Heart left ventricle (tissue), 13 donors: Measurements from ENCODE around the gene MIER2.

Experiments
- POLR2A ChIP-seq, 2 donors: fragments of 450-650 bp; IDR thresholded peaks; one replicate each; pipeline ENCODE4 v1.6.1; 2017; ENCODE audit warnings: antibody characterized with exemption in 2 of 2, mild to moderate bottlenecking in 2 of 2, moderate library complexity in 2 of 2
- TF ChIP-seq, protein P1 (sequence below), 12 donors: fragments of 200-600 bp; sonication (generic) in 4 of 12; IDR thresholded peaks; one replicate each; pipeline versions ENCODE4 v1.5.0 to v1.8.0; 2018 to 2022; ENCODE audit warnings: antibody characterized with exemption in 12 of 12, mild to moderate bottlenecking in 5 of 12
- donor health status: ischemic (EF 13 %, LVEDD 7.1; RV severe dilation, severe dysfunction).
- donor health status: DM: no; HTN: yes; CAD: no.
- donor health status: DM: no; HTN: no; CAD: no.
- donor health status: ischemic (EF 25% LVEDD 6.9; RV normal size, moderate dysfunction).
- donor health status: ischemic (EF 25% LVEDD 5.7; RV mildly dilated, moderate dysfunction).
- donor health status: ischemic (EF 35%, LVEDD 5.7; RV mildly dilated, moderate dysfunction).
- donor health status: nonischemic (EF 11% LVEDD 7.7; RV severe dilation, severe dysfunction).
- donor health status: DM: yes; HTN: yes; CAD: no.
- donor health status: PGD.
- donor health status: ischemic (EF 29% LVEDD 5.4; RV normal size, mild dysfunction).
- donor health status: nonischemic (EF 23%, LVEDD 6.1; RV moderate dilation, normal function).

DNA sequence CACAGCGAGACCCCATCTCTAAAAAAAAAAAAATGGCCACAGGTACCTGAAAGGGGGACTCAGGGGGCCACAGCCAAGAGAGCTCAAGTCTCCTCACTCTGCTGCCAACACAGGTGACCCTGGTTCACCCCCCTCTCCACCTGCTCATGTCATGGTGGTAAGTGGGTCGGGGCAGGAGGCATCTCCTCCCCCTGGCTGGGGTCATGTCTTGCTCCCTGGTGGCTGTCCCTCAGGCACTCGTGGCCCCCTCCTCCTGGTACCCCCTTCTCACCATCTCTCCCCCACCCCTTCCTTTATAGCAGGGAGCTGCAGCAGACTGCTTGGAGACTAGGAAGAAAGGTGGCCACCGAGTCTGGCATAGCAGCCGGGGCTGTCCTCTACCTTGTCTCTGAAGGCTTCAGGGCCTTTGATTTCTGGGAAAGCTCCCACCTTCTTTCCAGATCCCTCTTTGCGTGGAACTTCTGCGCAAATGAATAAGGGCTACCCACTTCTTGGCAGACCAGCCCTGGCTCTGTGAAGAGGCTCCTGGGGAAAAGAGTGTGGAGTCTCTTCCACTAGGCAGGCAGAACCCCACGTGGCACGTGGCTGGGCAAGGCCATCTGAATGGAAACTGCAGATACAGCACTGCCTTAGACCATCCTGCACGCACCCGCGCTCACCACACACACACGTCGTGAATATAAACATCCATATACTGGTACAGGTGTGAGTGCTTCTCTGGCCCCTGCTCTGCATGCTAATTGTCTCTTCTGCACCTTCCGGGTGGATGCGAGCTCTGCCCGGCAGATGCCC, 20.1 kb upstream of the MIER2 start:
- TF ChIP-seq POLR2A (IDR thresholded peaks at IDR 0.05): no peak
- TF ChIP-seq, protein P1, sequence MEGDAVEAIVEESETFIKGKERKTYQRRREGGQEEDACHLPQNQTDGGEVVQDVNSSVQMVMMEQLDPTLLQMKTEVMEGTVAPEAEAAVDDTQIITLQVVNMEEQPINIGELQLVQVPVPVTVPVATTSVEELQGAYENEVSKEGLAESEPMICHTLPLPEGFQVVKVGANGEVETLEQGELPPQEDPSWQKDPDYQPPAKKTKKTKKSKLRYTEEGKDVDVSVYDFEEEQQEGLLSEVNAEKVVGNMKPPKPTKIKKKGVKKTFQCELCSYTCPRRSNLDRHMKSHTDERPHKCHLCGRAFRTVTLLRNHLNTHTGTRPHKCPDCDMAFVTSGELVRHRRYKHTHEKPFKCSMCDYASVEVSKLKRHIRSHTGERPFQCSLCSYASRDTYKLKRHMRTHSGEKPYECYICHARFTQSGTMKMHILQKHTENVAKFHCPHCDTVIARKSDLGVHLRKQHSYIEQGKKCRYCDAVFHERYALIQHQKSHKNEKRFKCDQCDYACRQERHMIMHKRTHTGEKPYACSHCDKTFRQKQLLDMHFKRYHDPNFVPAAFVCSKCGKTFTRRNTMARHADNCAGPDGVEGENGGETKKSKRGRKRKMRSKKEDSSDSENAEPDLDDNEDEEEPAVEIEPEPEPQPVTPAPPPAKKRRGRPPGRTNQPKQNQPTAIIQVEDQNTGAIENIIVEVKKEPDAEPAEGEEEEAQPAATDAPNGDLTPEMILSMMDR (IDR thresholded peaks at IDR 0.05): no peak
